Esophagus (tissue), 2 donors: ENCODE data around the gene SMC4. TPM values are rescaled to one million over a fixed set of nuclear protein-coding genes. Genes with fewer than 3 reads are reported as not detected.

Experiments used
- H3K27ac ChIP-seq, 2 donors: one replicate each; pipeline ENCODE4 v1.5.1; 2013; ENCODE audit warnings: low read depth in 2 of 2, mild to moderate bottlenecking in 2 of 2, inconsistent platforms in 1 of 2, low read length in 1 of 2, moderate library complexity in 1 of 2
- H3K27me3 ChIP-seq, 2 donors: one replicate each; pipeline ENCODE4 v1.6.1; 2013; ENCODE audit warnings: low read length in 2 of 2, control low read depth in 1 of 2, mild to moderate bottlenecking in 1 of 2; ENCODE audit not compliant: insufficient read depth in 2 of 2, control insufficient read depth in 1 of 2
- H3K36me3 ChIP-seq, 2 donors: one replicate each; pipeline ENCODE4 v1.6.1; 2013; ENCODE audit warnings: low read length in 1 of 2; ENCODE audit not compliant: control insufficient read depth in 2 of 2, insufficient read depth in 2 of 2
- H3K4me1 ChIP-seq, 2 donors: one replicate each; pipeline ENCODE4 v1.6.1; 2013; ENCODE audit warnings: low read length in 1 of 2; ENCODE audit not compliant: control insufficient read depth in 2 of 2, insufficient read depth in 2 of 2
- H3K4me3 ChIP-seq, 2 donors: one replicate each; pipeline ENCODE4 v1.5.1; 2013; ENCODE audit warnings: low read length in 2 of 2, mild to moderate bottlenecking in 2 of 2, low read depth in 1 of 2, moderate library complexity in 1 of 2
- H3K9me3 ChIP-seq, 2 donors: one replicate each; pipeline ENCODE4 v1.6.1; 2013; ENCODE audit warnings: mild to moderate bottlenecking in 2 of 2, low read depth in 1 of 2, low read length in 1 of 2, moderate library complexity in 1 of 2; ENCODE audit not compliant: control insufficient read depth in 2 of 2, insufficient read depth in 1 of 2
- WGBS, 2 donors: extraction: QIAGEN DNeasy Blood & Tissue Kit; methylation state at CpG; one replicate each; pipeline ENCODE4 v1.1.7; 2013; 5-methylcytosine and 5-hydroxymethylcytosine counted together
- polyA plus RNA-seq, 2 donors: library from polyadenylated mRNA; stranded (reverse); fragments of 200-250 nt; gene quantifications; one replicate each; pipeline ENCODE4 v1.2.3, GENCODE V29; 2013
- donor health status: healthy with polysubstance abuse.
- donor health status: Bipolar disorder and iron deficiency.

SMC4 gene
- polyA plus RNA-seq, 2 donors = 54.1 to 82.0 TPM

- 87 to 93% methylated on average over 2 of the region's 2 CpGs for WGBS, 2 donors
- H3K36me3 ChIP-seq = no peaks in the 10 kb centered on the region
- H3K4me3 ChIP-seq = no peak overlapping the region
- H3K27ac ChIP-seq = no peak overlapping the region
- H3K4me1 ChIP-seq = no peaks in the 10 kb centered on the region
- no peaks in the 10 kb centered on the region for H3K9me3 ChIP-seq
- no peaks in the 10 kb centered on the region for H3K27me3 ChIP-seq
Measured at GRCh38 chr3:160393346-160394008, 6.0 kb upstream of the SMC4 start.

GRCh38 chr3:160394009-160394392 lies 5.4 kb upstream of the SMC4 start:
- Histone ChIP-seq H3K36me3 (no peaks in the 10 kb centered on the region), H3K4me3 (no peak overlapping the region), H3K27me3 (no peaks in the 10 kb centered on the region), H3K27ac (no peak overlapping the region), H3K4me1 (no peaks in the 10 kb centered on the region), H3K9me3 (no peaks in the 10 kb centered on the region)
- WGBS, 2 donors = 92 to 95% methylated on average over 3 of the region's 3 CpGs

GRCh38 chr3:160395297-160395696 lies 4.2 kb upstream of the SMC4 start:
- H3K36me3 ChIP-seq = no peaks in the 10 kb centered on the region
- H3K27ac ChIP-seq = no peak overlapping the region
- H3K4me3 ChIP-seq = no peak overlapping the region
- H3K9me3 ChIP-seq = no peaks in the 10 kb centered on the region
- no peaks in the 10 kb centered on the region for H3K27me3 ChIP-seq
- H3K4me1 ChIP-seq = no peaks in the 10 kb centered on the region

- WGBS, 2 donors = 0 to 1% methylated on average over 9 of the region's 9 CpGs
- no peaks in the 10 kb centered on the region for H3K9me3 ChIP-seq
- no peaks in the 10 kb centered on the region for H3K4me1 ChIP-seq
- H3K27me3 ChIP-seq = no peaks in the 10 kb centered on the region
- H3K36me3 ChIP-seq = no peaks in the 10 kb centered on the region
- peak overlapping the region; percentile 75 to 88 for H3K4me3 ChIP-seq
- H3K27ac ChIP-seq = peak overlapping the region; percentile 95 to 97
Measured at GRCh38 chr3:160398820-160399124, 678 bp upstream of the SMC4 start.

DNA sequence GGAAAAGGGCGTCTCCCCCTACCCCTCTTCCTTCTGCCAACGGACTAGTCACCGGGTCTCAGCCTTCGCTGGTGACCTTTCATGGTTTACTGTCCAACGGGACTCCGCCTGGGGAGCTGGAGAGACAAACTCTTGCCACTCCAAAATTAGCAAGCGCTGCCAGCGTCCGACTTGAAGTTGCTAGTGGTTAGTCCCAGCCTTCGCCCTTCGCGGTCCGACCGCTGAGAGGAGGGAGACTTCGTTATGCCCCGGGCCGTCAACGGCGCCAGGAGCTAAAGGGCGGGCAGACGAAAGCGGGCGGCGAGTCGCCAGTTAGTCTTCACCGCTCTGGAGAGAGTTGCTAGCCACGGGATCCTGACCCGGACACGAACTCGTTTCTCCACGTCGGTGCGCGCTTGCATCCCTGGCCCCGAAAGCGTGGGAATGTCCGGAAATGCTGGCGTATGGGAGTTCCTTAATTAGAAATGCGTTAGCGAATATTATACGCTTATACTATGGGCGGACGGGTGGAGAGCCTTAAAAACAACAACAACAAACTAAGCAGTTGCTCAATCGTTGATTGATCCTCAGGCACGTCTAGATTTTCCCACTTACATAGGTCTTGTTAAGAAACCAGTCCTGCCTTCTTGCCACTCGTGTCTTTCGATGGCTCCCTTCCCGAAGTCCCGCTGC lies 716 bp downstream of the SMC4 start:
- Histone ChIP-seq H3K9me3 (no peaks in the 10 kb centered on the region), H3K4me1 (no peaks in the 10 kb centered on the region), H3K27me3 (no peaks in the 10 kb centered on the region), H3K27ac (peak overlapping the region; percentile 95 to 97), H3K36me3 (no peaks in the 10 kb centered on the region), H3K4me3 (peak overlapping the region; percentile 75 to 88)
- 0% methylated on average over 48 to 49 of the region's 49 CpGs for WGBS, 2 donors

- H3K27me3 ChIP-seq = no peaks in the 10 kb centered on the region
- peak overlapping the region; percentile 95 to 97 for H3K27ac ChIP-seq
- H3K4me1 ChIP-seq = no peaks in the 10 kb centered on the region
- no peaks in the 10 kb centered on the region for H3K9me3 ChIP-seq
- no peaks in the 10 kb centered on the region for H3K36me3 ChIP-seq
- 0 to 1% methylated on average over 51 of the region's 51 CpGs for WGBS, 2 donors
- peak overlapping the region; percentile 75 to 88 for H3K4me3 ChIP-seq
Measured at GRCh38 chr3:160400702-160401150, 1.3 kb downstream of the SMC4 start.

- H3K4me1 ChIP-seq = no peaks in the 10 kb centered on the region
- H3K27me3 ChIP-seq = no peaks in the 10 kb centered on the region
- H3K4me3 ChIP-seq = peak overlapping the region; percentile 75 to 88
- WGBS, 2 donors = 7% methylated on average over 16 of the region's 16 CpGs
- H3K27ac ChIP-seq = peak overlapping the region; percentile 21 to 55
- H3K36me3 ChIP-seq = no peaks in the 10 kb centered on the region
- H3K9me3 ChIP-seq = no peaks in the 10 kb centered on the region
Measured at GRCh38 chr3:160401291-160402095, 2.0 kb downstream of the SMC4 start.

GRCh38 chr3:160402221-160403027 lies 3.0 kb downstream of the SMC4 start:
- no peaks in the 10 kb centered on the region for H3K36me3 ChIP-seq
- no peaks in the 10 kb centered on the region for H3K9me3 ChIP-seq
- H3K27ac ChIP-seq = no peak overlapping the region
- 24 to 30% methylated on average over 11 of the region's 11 CpGs for WGBS, 2 donors
- no peaks in the 10 kb centered on the region for H3K4me1 ChIP-seq
- H3K4me3 ChIP-seq = peak overlapping the region in 1 of 2 donors; percentile 88
- no peaks in the 10 kb centered on the region for H3K27me3 ChIP-seq

- 40 to 43% methylated on average over 2 of the region's 2 CpGs for WGBS, 2 donors
- no peaks in the 10 kb centered on the region for H3K9me3 ChIP-seq
- H3K27me3 ChIP-seq = no peaks in the 10 kb centered on the region
- H3K4me3 ChIP-seq = peak overlapping the region in 1 of 2 donors; percentile 88
- no peaks in the 10 kb centered on the region for H3K36me3 ChIP-seq
- H3K4me1 ChIP-seq = no peaks in the 10 kb centered on the region
- no peak overlapping the region for H3K27ac ChIP-seq
Measured at GRCh38 chr3:160403028-160403545, 3.6 kb downstream of the SMC4 start.
